Left cardiac atrium (tissue), 4 donors: Measurements from ENCODE around the gene RLF. TPM values are rescaled to one million over a fixed set of nuclear protein-coding genes. Genes with fewer than 3 reads are reported as not detected.

Source experiments
- ATAC-seq, 2 donors: fragments of 200-7000 bp; cut with Tn5 transposase; one replicate each; pipeline ENCODE4 v1.9.1; 2020; ENCODE audit warnings: mild to moderate bottlenecking in 2 of 2, moderate library complexity in 2 of 2
- DNase-seq: peaks from one replicate; pipeline ENCODE4 v3.0.0-alpha.2; 2020
- intact Hi-C, 2 donors: fragments of 100-400 bp; cut with DNase I; formaldehyde crosslinking; loops; one replicate each; pipeline versions ENCODE4 v1.14.1 to v1.15.1; 2022 to 2023
- long read RNA-seq: library from polyadenylated mRNA; unstranded; transcript quantifications from one replicate; pipeline ENCODE4 v2.0.0, GENCODE V29; 2021
- total RNA-seq, 2 donors: library from RNA; stranded (reverse); fragmentation: NEBNext Ultra II Directional; extraction: Animal tissue kit (Norgen Biotek cat#: 25700); gene quantifications; one replicate each; pipeline ENCODE4 v1.2.1, GENCODE V29; 2021
- donor health status: DM: no; HTN: yes; CAD: no.
- donor health status: DM: no; HTN: yes; CAD: no; lungs with severe emphysema.
- donor health status: DM: yes; HTN: yes; CAD: no.
- donor health status: Dilated cardiomyopathy.

Gene RLF, protein sequence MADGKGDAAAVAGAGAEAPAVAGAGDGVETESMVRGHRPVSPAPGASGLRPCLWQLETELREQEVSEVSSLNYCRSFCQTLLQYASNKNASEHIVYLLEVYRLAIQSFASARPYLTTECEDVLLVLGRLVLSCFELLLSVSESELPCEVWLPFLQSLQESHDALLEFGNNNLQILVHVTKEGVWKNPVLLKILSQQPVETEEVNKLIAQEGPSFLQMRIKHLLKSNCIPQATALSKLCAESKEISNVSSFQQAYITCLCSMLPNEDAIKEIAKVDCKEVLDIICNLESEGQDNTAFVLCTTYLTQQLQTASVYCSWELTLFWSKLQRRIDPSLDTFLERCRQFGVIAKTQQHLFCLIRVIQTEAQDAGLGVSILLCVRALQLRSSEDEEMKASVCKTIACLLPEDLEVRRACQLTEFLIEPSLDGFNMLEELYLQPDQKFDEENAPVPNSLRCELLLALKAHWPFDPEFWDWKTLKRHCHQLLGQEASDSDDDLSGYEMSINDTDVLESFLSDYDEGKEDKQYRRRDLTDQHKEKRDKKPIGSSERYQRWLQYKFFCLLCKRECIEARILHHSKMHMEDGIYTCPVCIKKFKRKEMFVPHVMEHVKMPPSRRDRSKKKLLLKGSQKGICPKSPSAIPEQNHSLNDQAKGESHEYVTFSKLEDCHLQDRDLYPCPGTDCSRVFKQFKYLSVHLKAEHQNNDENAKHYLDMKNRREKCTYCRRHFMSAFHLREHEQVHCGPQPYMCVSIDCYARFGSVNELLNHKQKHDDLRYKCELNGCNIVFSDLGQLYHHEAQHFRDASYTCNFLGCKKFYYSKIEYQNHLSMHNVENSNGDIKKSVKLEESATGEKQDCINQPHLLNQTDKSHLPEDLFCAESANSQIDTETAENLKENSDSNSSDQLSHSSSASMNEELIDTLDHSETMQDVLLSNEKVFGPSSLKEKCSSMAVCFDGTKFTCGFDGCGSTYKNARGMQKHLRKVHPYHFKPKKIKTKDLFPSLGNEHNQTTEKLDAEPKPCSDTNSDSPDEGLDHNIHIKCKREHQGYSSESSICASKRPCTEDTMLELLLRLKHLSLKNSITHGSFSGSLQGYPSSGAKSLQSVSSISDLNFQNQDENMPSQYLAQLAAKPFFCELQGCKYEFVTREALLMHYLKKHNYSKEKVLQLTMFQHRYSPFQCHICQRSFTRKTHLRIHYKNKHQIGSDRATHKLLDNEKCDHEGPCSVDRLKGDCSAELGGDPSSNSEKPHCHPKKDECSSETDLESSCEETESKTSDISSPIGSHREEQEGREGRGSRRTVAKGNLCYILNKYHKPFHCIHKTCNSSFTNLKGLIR (N-terminal part only)
- 10 to 100 TPM; 11.7 to 13.9 TPM for total RNA-seq
- long read RNA-seq, full-length matches to known transcripts, result 32 of 40 reads
- long read RNA-seq, partial matches to known transcripts, result 2 of 40 reads
- long read RNA-seq, other reads (novel, unspliced or antisense), result 6 of 40 reads

DNA sequence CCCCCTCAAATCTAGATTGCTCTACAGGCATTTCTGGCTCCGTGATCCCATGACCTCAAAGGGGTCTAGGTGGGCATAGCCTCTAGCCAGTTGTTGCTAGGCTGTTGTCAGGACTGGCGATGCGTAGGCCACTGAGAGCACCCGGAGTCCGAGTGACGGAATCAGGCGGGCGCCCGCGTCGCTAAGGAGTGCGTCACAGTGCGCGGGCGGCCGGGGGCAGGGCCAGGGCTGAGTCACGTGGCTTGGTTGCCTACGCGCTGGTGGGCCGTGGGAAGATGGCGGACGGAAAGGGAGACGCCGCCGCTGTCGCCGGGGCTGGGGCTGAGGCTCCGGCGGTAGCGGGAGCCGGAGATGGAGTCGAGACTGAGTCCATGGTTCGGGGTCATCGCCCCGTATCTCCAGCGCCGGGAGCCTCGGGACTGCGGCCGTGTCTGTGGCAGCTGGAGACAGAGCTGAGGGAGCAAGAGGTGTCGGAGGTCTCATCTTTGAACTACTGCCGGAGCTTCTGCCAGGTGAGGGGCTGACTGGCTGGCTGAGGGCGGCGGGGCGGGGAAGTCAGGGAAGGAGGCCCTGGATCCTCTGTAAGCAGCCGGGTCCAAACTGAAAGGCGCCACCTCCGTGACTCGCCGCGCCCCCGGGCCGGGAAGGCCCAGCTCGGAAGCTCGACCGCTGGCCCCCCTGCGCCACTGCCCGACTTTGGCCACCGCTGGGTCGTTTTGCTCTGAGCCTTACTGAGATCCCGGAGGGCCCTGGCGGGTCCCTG, at the start of gene RLF:
TSS of gene RLF (plus strand) at position 263 of the 763 bp plus-strand sequence. CDS start at position 276, 13 bp downstream.
- peak; percentile 100 for ATAC-seq
- intact Hi-C loops, result no loop called here

DNA sequence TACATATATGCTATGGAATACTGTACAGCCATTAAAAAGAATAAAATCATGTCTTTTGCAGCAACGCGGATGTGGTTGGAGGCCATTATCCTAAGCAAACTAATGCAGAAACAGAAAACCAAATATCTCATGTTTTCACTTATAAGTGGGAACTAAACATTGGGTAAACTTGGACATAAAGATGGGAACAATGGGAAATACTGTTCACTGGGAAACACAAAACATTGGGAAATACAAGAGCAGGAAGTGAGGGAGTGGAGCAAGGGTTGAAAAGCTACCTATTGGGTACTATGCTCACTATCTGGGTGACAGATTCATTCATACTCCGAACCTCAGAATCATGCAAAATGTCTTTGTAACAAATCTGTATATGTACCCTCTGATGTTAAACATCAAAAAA, 46.8 kb upstream of the RLF start:
- ATAC-seq (no peak), DNase-seq (no peak)
- intact Hi-C loops, result no loop called here

More for the DNA sequence above, at the start of gene RLF:
- peak; percentile 96 for DNase-seq

DNA sequence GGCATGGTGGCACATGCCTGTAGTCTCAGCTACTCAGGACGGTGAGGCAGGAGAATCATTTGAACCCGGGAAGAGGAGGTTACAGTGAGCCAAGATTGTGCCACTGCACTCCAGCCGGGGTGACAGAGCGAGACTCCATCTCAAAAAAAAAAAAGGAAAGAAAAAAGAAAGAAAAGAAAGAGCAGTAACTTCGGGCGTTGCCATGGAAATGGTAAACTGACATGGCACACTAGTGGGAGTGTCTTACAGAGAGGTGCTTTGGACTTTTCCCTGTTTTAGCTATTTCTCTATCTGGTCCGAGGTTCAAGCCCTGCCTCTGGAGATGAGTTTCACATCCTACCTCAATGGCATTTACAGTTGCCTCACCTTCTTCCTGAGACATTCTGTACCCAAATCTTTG, 41.1 kb upstream of the RLF start:
- intact Hi-C loops, result no loop called here
- DNase-seq (no peak), ATAC-seq (no peak)

DNA sequence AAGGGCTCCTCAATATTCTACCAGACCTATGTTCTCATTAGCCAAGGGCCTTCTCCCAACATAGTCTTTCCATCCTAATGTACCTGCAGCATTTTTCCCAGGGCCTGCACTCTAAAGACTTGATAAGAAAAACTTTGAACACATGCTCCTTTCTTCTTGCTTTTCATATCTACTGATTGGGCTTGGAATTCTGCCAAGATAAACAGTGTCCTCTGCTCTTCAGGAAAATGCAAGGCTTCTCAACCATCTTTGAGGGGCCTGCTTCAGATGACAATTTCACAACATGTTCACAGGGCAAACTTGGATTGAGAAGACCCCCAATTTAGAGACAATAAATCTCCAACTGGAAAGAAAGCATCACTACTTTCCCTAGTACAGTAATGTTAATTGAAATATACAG, 38.3 kb upstream of the RLF start:
- ATAC-seq (no peak), DNase-seq (no peak)
- intact Hi-C loops, result no loop called here

DNA sequence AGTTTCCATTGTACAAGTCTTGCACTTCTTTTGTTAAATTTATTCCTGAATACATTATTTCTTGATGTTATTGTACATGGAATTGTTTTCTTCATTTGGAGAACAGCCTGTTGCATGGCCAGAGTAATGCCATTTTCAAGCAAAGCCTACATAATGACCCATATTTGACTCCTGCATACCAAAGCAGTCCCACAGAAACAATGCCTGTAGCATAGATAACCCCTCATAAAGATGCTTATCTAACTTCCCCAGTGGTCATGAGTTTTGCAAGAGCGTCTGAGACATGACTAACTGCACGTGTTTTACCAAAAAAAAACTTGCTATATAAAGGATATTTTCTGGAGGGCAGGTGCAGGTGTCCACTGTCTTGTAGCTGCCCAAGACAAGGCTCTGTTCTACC, 30.3 kb upstream of the RLF start:
- DNase-seq (no peak), ATAC-seq (no peak)
- intact Hi-C loops, result no loop called here

DNA sequence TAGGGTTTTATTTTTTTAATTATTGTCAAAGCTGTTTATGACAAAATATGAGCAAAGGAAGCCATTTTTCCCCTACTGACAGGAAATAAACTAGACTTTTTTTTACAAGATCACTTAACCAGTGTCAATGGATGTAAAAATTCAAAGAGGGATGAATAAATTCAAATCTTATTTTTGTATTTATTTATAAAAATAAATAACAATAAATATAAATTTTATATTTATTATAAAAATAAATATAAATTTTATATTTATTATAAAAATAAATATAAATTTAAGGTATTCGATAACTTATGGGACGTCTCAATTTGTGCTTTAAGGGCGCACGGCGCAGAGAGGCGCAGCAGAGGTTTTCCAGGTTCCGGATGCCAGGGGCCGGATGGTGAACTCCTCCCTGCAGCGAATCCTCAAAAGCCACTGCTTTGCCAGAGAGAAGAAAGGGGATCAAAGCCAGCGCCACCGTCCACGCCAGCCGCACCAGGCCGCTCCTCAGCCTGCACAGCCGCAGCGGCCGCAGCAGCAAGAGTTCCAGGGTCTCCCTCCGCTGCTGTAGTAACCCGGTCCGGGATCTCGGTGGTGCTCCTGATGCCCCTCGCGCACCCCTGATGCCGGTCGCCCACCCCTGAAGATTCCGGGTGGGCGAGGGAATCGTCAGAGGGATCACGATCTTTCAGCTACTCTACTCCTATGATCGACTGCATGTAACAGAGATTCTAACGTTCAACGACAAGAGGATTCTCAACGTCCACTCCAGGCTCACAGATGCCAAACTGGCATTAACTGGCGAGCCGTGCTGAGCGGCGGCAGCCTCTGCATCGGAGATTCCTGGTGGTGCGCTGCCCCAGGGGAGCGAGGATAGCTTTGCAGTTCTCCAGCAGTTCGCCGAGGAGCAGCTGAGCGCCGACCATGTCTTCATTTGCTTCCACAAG, 28.5 kb upstream of the RLF start:
- ATAC-seq (peak in 1 of 2 donors; percentile 42), DNase-seq (peak; percentile 22)
- intact Hi-C loops, result no loop called here

DNA sequence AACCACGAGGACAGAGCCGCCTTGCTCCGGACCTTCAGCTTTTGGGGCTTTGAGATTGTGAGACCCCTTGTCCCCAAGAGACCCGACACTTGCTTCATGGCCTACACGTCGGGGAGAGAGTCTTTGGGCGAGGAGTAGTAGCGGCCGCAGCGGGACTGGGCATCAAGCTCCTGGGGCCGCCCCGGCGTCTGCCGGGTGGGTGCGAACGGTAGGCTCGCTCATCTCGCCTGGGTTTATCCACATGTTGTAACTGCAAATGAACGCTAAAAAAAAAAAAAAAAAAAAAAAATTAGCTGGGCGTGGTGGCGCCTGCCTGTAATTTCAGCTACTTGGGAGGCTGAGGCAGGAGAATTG, 27.9 kb upstream of the RLF start:
- intact Hi-C loops, result no loop called here
- DNase-seq (no peak), ATAC-seq (no peak)

DNA sequence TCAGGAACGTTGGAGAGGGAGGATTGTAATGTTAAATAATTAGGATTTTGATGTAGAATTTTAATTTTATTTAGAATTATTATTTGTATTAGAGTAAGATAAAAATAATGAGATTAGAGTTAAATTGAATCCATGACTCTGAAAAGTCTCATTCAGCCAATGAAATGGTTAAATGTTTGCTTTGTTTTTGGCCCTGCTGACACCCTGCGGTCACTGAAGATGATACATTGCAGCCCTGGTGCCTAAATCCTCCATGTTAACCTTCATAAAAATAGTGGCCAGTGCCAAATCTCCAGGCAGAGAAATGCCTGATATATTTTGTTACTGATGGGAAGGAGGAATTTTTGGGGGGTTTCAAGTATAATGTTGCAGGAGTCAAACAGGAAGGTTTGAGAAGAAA, 27.3 kb upstream of the RLF start:
- ATAC-seq (no peak), DNase-seq (no peak)
- intact Hi-C loops, result no loop called here

DNA sequence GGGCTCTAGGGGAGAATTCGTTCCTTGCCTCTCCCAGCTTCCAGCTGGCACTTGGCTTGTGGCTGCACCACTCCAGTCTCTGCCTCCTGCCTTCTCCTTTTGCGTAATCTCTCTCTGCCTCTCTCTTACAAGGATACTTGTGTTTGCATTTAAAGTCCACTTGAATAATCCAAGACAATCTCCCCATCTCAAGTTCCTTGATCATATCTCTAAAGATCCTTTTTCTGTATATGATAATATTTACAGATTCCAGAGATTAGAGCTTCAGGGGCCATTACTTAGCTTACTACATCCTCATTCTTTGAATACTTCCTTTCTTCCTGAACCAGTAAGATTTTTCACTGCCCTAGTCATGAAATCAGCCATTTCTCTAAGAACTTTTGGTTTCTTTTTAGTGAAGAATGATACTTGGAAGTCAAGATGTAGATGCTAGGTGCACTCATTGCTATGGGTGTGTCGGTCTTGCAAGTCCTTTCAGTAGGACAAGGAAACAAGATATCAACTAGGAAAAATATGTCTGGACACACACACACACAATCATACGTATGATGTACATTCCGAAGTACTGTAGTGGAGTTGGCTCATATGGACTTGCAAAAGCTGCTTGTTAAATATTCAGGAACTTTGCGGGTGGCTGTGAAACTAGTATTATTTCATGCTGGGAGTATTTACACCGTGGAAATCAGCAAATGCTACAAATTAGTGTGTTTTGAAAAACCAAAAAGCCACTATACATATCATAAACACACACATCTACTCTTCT, 20.8 kb upstream of the RLF start:
- intact Hi-C loops, result loop anchor here in 1 of 2 donors (5.0 kb wide), 2 partner anchors 202 to 267 kb away; no protein-coding TSS in a partner anchor
- no peak for ATAC-seq
- no peak for DNase-seq

DNA sequence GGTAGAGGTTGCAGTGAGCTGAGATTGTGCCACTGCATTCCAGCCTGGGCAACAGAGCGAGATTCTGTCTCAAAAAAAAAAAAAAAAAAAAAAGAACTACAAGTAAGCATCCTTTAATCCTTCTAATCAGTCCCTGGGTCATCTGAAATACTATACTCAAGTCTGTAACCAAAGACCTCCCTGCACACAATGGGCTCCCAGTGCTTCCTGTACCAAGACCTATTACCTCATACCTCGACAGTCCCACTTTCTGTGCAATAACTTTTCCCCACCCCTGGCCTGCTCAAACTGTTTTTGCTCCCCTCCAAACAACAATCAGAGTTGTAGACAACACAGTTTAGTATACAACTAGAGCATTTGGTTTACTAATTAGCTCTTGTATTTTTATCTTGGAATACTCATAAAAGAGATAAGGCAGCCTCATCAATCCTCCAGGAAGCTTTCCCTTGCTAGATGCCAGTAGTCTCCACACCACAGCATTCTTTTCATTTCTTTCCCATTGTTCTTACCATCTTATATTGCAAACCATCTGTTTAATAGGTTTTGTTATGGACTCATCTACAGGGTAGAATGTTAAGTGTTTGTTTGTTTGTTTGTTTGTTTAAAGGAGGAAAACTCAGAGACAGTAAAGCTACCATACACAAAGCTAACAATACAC, 19.2 kb upstream of the RLF start:
- ATAC-seq, result no peak
- DNase-seq, result no peak
- intact Hi-C loops, result loop anchor here in 1 of 2 donors (5.0 kb wide), 2 partner anchors 200 to 265 kb away; no protein-coding TSS in a partner anchor

DNA sequence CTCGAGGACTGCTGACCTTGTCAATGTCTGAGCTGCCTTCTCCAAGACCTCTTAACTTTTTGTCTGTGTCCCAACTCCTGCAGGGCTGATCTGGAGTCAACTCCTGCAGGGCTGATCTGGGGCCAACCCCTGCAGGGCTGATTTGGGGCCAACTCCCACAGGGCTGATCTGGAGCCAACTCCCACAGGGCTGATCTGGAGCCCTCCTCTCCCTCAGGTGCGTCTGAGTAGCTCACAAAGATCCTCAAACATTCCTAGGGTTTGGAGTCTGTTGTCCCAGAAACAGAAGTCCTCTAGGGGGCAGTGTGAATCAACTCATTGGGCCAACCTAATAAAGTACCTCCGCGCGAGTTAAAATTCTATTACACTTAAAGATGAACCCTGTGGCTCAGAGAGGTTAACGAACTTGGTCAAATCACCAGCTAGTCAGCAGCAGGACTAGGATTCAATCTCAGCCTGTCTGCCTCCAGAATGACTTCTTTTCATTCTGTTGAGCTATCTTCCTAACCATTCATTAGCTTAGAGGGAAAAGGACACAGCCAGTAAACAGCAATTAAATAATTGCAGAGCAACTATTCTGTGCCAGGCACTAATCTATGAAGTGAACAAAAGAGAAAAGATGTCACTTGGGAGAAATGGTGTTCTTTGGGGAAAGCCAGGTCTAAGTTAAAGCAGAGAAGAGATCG, 17.2 kb upstream of the RLF start:
- ATAC-seq (peak; percentile 77 to 81), DNase-seq (peak; percentile 31)
- intact Hi-C loops, result loop anchor here in 1 of 2 donors (5.0 kb wide), 2 partner anchors 198 to 263 kb away; no protein-coding TSS in a partner anchor

DNA sequence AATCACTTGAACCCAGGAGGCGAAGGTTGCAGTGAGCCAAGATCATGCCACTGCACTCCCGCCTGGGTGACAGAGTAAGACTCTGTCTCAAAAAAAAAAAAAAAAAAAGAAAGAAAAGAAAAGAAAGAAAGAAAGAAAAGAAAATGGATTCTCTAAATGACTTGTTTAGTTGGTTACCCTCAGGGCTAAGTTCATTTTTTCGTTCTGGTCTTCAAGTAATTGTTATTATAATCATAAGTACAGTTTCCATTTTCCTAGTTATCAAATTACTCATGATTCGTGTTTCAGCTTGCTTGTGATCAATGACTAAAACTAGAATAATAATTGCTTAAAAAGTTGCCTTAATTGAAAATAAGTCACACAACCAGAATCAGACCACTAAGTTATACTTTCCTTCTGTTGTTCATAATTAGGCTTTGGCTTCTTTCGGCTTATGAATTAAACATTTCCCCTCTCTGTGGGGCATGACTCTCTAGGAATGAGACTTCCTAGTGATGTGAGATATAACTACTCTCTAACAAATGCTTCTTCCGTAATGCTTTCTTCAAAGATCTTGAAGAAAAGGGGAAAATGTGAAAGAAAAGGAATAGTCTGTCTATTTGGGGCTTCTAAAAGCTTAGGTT, 9.6 kb upstream of the RLF start:
- ATAC-seq, result no peak
- no peak for DNase-seq
- intact Hi-C loops, result loop anchor here in 1 of 2 donors (2.0 to 5.0 kb wide), 2 partner anchors 166 to 187 kb away; partner anchors contain the start of gene COL9A2

DNA sequence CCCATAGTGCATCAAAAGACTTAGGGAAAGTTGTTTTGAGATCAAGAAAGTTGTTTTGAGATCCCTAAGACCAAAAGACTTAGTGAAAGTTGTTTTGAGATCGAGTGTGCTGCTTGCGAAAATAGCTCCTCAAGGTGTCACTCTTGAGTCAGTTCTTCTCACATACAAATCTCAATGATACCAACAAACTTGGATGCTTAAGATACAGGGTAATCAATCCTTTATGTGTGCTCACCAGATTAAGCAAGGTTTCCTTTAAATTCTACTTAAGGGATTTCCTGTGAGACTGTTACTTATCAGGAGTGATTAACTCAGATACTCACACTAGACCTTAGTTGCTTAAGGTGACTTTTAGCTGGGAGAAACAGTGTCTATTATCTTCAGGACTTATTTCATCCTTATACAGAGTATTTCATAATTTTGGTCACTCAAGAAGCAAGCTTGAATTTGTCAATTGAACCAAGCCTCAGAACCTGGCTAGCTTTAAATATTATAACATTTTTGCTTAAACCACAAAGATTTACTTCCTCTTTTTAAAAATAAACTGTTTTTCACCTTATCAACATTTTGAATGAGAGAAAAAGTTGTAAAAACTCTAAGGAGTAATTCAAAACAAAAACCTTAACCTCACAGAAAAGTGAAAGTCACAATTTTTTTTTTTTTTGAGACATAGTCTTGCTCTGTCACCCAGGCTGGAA, 8.0 kb upstream of the RLF start:
- DNase-seq, result no peak
- intact Hi-C loops, result loop anchor here in 1 of 2 donors (2.0 to 5.0 kb wide), 2 partner anchors 164 to 186 kb away; partner anchors contain the start of gene COL9A2
- ATAC-seq, result no peak

DNA sequence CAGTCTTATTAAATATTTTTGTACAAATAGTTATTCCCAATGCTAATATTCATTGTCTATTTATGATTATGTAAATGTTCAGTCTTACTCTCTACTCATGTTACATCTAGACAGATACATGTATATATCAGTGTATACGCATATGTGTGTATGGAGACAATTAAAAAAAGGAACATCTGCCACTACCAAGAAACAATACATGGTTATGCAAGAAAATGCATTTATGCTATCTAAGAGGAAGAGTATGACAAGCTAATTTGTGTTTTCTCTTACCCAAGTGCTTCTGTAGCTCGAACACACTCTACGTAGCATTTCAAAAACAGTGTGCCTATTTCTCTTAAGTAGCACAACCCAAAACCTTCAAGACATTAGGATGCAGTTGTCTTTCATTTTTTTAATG, 6.1 kb upstream of the RLF start:
- DNase-seq (no peak), ATAC-seq (no peak)
- intact Hi-C loops, result no loop called here
